Measurements from ENCODE around the gene B4GALNT2.
"Not testable (repeated sequence)": the region's sequence is repeated elsewhere in the genome, so short reads cannot be mapped to it uniquely, and the experiment has no call there.

B4GALNT2 gene

DNA sequence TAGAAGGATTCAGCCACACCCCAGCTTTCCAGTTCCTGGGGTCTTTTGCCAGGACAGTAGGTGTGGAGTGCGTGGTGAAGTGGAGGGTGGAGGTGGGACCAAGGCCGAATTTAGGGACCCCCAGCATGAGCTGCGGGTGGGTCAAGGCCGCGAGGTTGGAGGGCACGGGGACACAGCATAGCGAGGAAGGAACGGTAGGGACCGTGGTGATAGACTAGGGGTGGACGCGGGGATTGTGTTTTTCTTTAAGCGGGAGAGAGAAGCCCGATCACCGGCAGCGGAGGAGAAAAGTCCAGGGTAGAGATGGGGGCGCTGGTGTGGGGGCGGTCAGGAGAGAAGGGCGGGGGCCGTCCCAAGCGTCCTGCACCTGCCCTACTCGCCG, 261 bp upstream of the B4GALNT2 start:
- H3F3A ChIP-seq (ENCODE audit: control insufficient read depth, insufficient read depth) = no peaks in the 10 kb centered on the region
- H3K27ac ChIP-seq (ENCODE audit: low read depth, low read length) = no peak overlapping the region
- H4K20me1 ChIP-seq (ENCODE audit: control insufficient read depth, insufficient read depth, low read depth, low read length) = no peaks in the 10 kb centered on the region
- H3K4me3 ChIP-seq (ENCODE audit: low read length) = no peak overlapping the region
- H3K27me3 ChIP-seq (ENCODE audit: control insufficient read depth, low read length) = peaks cover 3% of the 10 kb centered on the region; the same call in 1 of the 2 replicates
- H3K9me2 ChIP-seq (replicated peaks; ENCODE audit: control insufficient read depth, low read length) = no peaks in the 10 kb centered on the region
- no peak overlapping the region for H3K4me2 ChIP-seq (ENCODE audit: low read length)
- H3K9me3 ChIP-seq (ENCODE audit: control insufficient read depth, insufficient read depth, low read length) = no peaks in the 10 kb centered on the region
- H3K79me2 ChIP-seq (ENCODE audit: control insufficient read depth, low read length) = no peaks in the 10 kb centered on the region
- TF ChIP-seq, protein P1, sequence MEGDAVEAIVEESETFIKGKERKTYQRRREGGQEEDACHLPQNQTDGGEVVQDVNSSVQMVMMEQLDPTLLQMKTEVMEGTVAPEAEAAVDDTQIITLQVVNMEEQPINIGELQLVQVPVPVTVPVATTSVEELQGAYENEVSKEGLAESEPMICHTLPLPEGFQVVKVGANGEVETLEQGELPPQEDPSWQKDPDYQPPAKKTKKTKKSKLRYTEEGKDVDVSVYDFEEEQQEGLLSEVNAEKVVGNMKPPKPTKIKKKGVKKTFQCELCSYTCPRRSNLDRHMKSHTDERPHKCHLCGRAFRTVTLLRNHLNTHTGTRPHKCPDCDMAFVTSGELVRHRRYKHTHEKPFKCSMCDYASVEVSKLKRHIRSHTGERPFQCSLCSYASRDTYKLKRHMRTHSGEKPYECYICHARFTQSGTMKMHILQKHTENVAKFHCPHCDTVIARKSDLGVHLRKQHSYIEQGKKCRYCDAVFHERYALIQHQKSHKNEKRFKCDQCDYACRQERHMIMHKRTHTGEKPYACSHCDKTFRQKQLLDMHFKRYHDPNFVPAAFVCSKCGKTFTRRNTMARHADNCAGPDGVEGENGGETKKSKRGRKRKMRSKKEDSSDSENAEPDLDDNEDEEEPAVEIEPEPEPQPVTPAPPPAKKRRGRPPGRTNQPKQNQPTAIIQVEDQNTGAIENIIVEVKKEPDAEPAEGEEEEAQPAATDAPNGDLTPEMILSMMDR (IDR thresholded peaks at IDR 0.05; ENCODE audit: low read depth, low read length, poor library complexity, severe bottlenecking) = no peak
- TF ChIP-seq EZH2phosphoT487 (IDR thresholded peaks at IDR 0.05; ENCODE audit: borderline replicate concordance, low read length) = no peak
- no peaks in the 10 kb centered on the region for H3K36me3 ChIP-seq (ENCODE audit: control insufficient read depth, low read length)
- H3K4me1 ChIP-seq (ENCODE audit: control insufficient read depth, low read length) = no peaks in the 10 kb centered on the region

DNA sequence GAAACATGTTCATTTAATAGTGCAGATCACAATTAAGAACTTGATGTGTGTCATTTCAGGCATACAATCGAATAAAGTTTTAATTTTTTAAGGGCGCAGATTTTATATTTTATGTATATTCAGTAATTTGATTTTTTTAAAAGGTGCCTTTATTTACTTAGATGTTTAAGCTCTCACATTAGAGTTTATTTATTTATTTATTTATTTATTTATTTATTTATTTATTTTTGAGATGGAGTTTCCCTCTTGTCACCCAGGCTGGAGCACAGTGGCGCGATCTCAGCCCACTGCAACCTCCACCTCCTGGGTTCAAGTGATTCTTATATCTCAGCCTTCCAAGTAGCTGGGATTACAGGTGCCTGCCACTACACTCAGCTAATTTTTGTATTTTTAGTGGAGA, 3.8 kb downstream of the B4GALNT2 start:
- Histone ChIP-seq H3K4me2 (ENCODE audit: low read length) (no peak overlapping the region), H3K36me3 (ENCODE audit: control insufficient read depth, low read length) (no peaks in the 10 kb centered on the region), H3K27ac (ENCODE audit: low read depth, low read length) (no peak overlapping the region), H3K4me3 (ENCODE audit: low read length) (no peak overlapping the region), H3F3A (ENCODE audit: control insufficient read depth, insufficient read depth) (no peaks in the 10 kb centered on the region), H3K79me2 (ENCODE audit: control insufficient read depth, low read length) (no peaks in the 10 kb centered on the region), H4K20me1 (ENCODE audit: control insufficient read depth, insufficient read depth, low read depth, low read length) (no peaks in the 10 kb centered on the region), H3K4me1 (ENCODE audit: control insufficient read depth, low read length) (no peaks in the 10 kb centered on the region), H3K9me3 (ENCODE audit: control insufficient read depth, insufficient read depth, low read length) (no peaks in the 10 kb centered on the region), H3K9me2 (replicated peaks; ENCODE audit: control insufficient read depth, low read length) (no peaks in the 10 kb centered on the region), H3K27me3 (ENCODE audit: control insufficient read depth, low read length) (peaks cover under 1% of the 10 kb centered on the region; the same call in 1 of the 2 replicates)
- no peak for TF ChIP-seq EZH2phosphoT487 (IDR thresholded peaks at IDR 0.05; ENCODE audit: borderline replicate concordance, low read length)
- TF ChIP-seq, protein P1 (IDR thresholded peaks at IDR 0.05; ENCODE audit: low read depth, low read length, poor library complexity, severe bottlenecking) = no peak

DNA sequence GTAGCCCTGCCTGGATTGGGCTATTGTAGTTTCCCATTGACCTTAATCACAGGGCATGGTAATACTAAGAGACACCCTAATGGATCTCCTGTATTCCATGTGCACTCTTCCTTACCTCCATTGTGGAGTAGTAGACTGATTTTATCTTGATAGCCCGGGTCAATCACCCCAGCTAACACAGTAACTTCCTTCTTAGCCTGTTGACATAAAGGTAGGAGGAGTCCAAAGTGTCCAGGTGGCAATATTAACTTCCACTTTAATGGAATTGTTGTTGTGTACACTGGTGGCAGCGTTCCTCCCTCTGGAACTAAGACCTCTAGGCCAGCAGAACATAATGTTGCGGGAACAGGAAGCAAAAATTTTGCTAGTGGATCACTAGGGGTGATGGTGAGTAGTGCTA, 13.1 kb downstream of the B4GALNT2 start:
- not testable (repeated sequence) for H3K9me3 ChIP-seq (ENCODE audit: control insufficient read depth, insufficient read depth, low read length); H3K4me1 ChIP-seq (ENCODE audit: control insufficient read depth, low read length); H3F3A ChIP-seq (ENCODE audit: control insufficient read depth, insufficient read depth); H4K20me1 ChIP-seq (ENCODE audit: control insufficient read depth, insufficient read depth, low read depth, low read length); H3K4me3 ChIP-seq (ENCODE audit: low read length); H3K27me3 ChIP-seq (ENCODE audit: control insufficient read depth, low read length); H3K36me3 ChIP-seq (ENCODE audit: control insufficient read depth, low read length); H3K79me2 ChIP-seq (ENCODE audit: control insufficient read depth, low read length); H3K9me2 ChIP-seq (replicated peaks; ENCODE audit: control insufficient read depth, low read length); H3K27ac ChIP-seq (ENCODE audit: low read depth, low read length); H3K4me2 ChIP-seq (ENCODE audit: low read length)

DNA sequence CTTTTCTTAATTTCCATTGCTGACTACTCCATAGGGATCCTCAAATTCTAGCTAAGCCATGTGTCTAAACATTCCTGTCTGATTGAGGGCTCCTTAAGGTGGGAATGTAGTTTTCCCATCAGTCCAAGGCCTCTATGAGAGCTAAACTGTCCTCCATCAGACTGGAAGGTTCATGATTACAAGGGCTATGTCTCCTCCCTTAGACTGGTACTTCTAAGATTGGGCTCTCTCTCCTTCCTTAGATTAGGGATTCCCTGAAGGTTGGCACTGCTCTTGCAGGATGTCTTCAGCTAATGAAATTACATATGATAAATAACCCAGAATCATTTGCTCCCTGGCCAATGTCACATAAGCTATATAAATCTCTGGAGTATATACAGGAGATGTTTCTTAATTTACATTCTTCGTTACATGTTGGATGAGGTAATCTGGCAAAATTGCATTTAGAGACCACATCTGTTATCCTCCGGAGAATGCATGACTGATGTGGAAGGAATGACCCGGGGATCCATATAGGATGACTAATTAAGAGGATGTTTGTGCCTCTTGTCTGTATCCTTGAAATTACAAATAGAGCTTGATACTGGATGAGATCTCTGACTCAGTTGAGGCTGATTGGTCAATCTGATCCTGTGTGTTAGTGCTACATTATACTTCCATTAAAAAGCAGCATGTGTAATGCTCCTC, 14.2 kb downstream of the B4GALNT2 start:
- H3F3A ChIP-seq (ENCODE audit: control insufficient read depth, insufficient read depth) = no peaks in the 10 kb centered on the region
- H3K4me2 ChIP-seq (ENCODE audit: low read length) = no peak overlapping the region

More for the DNA sequence above, 14.2 kb downstream of the B4GALNT2 start:
- H3K9me3 ChIP-seq (ENCODE audit: control insufficient read depth, insufficient read depth, low read length) = no peaks in the 10 kb centered on the region
- H3K27me3 ChIP-seq (ENCODE audit: control insufficient read depth, low read length) = peaks cover 5% of the 10 kb centered on the region; the same call in 1 of the 2 replicates
- TF ChIP-seq, protein P1 (IDR thresholded peaks at IDR 0.05; ENCODE audit: low read depth, low read length, poor library complexity, severe bottlenecking) = no peak
- no peak for TF ChIP-seq EZH2phosphoT487 (IDR thresholded peaks at IDR 0.05; ENCODE audit: borderline replicate concordance, low read length)
- H3K36me3 ChIP-seq (ENCODE audit: control insufficient read depth, low read length) = no peaks in the 10 kb centered on the region
- H4K20me1 ChIP-seq (ENCODE audit: control insufficient read depth, insufficient read depth, low read depth, low read length) = no peaks in the 10 kb centered on the region
- H3K9me2 ChIP-seq (replicated peaks; ENCODE audit: control insufficient read depth, low read length) = no peaks in the 10 kb centered on the region
- no peaks in the 10 kb centered on the region for H3K79me2 ChIP-seq (ENCODE audit: control insufficient read depth, low read length)
- H3K27ac ChIP-seq (ENCODE audit: low read depth, low read length) = no peak overlapping the region
- H3K4me3 ChIP-seq (ENCODE audit: low read length) = no peak overlapping the region
- no peaks in the 10 kb centered on the region for H3K4me1 ChIP-seq (ENCODE audit: control insufficient read depth, low read length)
